DND-41 (cell line): ENCODE data around the gene CCBE1.

Source experiments
- ATAC-seq: fragments of 200-7000 bp; cut with Tn5 transposase; 3 replicates; pipeline ENCODE4 v1.9.1; 2021; ENCODE audit warnings: low read depth; ENCODE audit not compliant: insufficient read depth
- DNase-seq: peaks from one replicate; pipeline ENCODE4 v3.0.0-alpha.2; 2020
- H2AFZ ChIP-seq: 2 replicates; pipeline ENCODE4 v1.6.0; 2012; ENCODE audit warnings: low read depth, low read length
- H3K27ac ChIP-seq: 2 replicates; pipeline ENCODE4 v1.5.1; 2012; ENCODE audit warnings: low read length, inconsistent platforms
- H3K27me3 ChIP-seq: fragments of 200-600 bp; sonication (generic); 2 replicates; pipeline ENCODE4 v1.6.0; 2012; ENCODE audit warnings: low read length, mild to moderate bottlenecking, inconsistent platforms; ENCODE audit not compliant: insufficient read depth, poor library complexity
- H3K36me3 ChIP-seq: 2 replicates; pipeline ENCODE4 v1.5.1; 2012; ENCODE audit warnings: low read length, inconsistent platforms; ENCODE audit not compliant: insufficient read depth
- H3K4me1 ChIP-seq: 2 replicates; pipeline ENCODE4 v1.5.1; 2012; ENCODE audit warnings: mild to moderate bottlenecking, low read length; ENCODE audit not compliant: insufficient read depth
- H3K4me2 ChIP-seq: 2 replicates; pipeline ENCODE4 v1.6.0; 2012; ENCODE audit warnings: mild to moderate bottlenecking, moderate library complexity, low read length, inconsistent platforms; ENCODE audit not compliant: insufficient read depth
- H3K4me3 ChIP-seq, 2 experiments: fragments of 200-600 bp in 1 of 2; shearing (Covaris generic) in 1 of 2; 2 replicates each; pipeline ENCODE4 v1.5.1; 2012 to 2016; ENCODE audit warnings: inconsistent platforms in 2 of 2, low read length in 2 of 2, mild to moderate bottlenecking in 2 of 2, low read depth in 1 of 2, moderate library complexity in 1 of 2
- H3K79me2 ChIP-seq: 2 replicates; pipeline ENCODE4 v1.6.0; 2012; ENCODE audit warnings: low read length, inconsistent platforms; ENCODE audit not compliant: insufficient read depth
- H3K9ac ChIP-seq: 2 replicates; pipeline ENCODE4 v1.6.0; 2012; ENCODE audit warnings: low read depth, mild to moderate bottlenecking, inconsistent platforms, low read length, moderate library complexity
- H3K9me3 ChIP-seq: 2 replicates; pipeline ENCODE4 v1.5.1; 2012; ENCODE audit warnings: low read length, moderate library complexity, mild to moderate bottlenecking, inconsistent platforms; ENCODE audit not compliant: insufficient read depth, severe bottlenecking
- H4K20me1 ChIP-seq: 2 replicates; pipeline ENCODE4 v1.6.0; 2012; ENCODE audit warnings: low read length; ENCODE audit not compliant: insufficient read depth
- CTCF ChIP-seq: IDR thresholded peaks from 2 replicates; pipeline ENCODE4 v1.5.1; 2012; ENCODE audit warnings: borderline replicate concordance, low read length, moderate library complexity, mild to moderate bottlenecking; ENCODE audit not compliant: poor library complexity, severe bottlenecking; ENCODE audit errors: extremely low read depth
- EZH2 ChIP-seq: IDR thresholded peaks from 3 replicates; pipeline ENCODE4 v1.6.1; 2012; ENCODE audit warnings: borderline replicate concordance, low read depth, mild to moderate bottlenecking, moderate library complexity, low read length, inconsistent platforms; ENCODE audit not compliant: severe bottlenecking

CCBE1 gene

GRCh38 chr18:59597049-59597448 lies 100.2 kb downstream of the CCBE1 start:
- ATAC-seq (no peak), DNase-seq (no peak)
- H3K36me3 ChIP-seq, result no peaks in the 10 kb centered on the region
- no peak overlapping the region for H3K4me2 ChIP-seq
- TF ChIP-seq CTCF, result no peak
- TF ChIP-seq EZH2, result no peak
- H3K9me3 ChIP-seq, result no peaks in the 10 kb centered on the region
- no peak overlapping the region for H3K4me3 ChIP-seq
- H2AFZ ChIP-seq, result no peak overlapping the region
- H3K27me3 ChIP-seq, result no peaks in the 10 kb centered on the region
- no peaks in the 10 kb centered on the region for H3K79me2 ChIP-seq
- H3K27ac ChIP-seq, result no peak overlapping the region
- no peak overlapping the region for H3K9ac ChIP-seq
- H4K20me1 ChIP-seq, result no peaks in the 10 kb centered on the region
- H3K4me1 ChIP-seq, result no peaks in the 10 kb centered on the region

DNA sequence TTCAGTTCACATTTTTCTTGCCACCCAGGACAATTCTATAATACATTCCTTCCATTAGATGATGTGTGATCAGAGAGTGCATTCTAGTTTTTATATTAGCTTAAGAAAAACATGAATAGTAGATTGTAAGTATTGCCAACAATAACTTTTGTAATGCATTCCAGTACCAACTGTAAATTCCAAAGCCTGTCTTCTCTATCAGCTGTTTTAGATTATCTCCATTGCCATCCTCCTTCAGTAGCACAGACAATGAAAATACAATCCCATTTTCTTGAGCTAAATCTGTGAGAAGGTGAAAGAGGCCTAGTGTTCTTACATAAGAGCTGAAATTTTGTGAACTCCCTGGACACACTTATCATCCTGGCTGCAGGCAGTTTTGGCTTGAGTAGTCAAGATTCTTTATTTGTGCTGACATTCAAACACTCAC lies 103.9 kb downstream of the CCBE1 start:
- Histone ChIP-seq H3K4me1 (no peaks in the 10 kb centered on the region), H3K9me3 (no peaks in the 10 kb centered on the region), H3K79me2 (no peaks in the 10 kb centered on the region), H3K27ac (no peak overlapping the region), H3K4me2 (no peak overlapping the region), H4K20me1 (no peaks in the 10 kb centered on the region), H3K27me3 (no peaks in the 10 kb centered on the region), H2AFZ (no peak overlapping the region), H3K36me3 (no peaks in the 10 kb centered on the region), H3K9ac (no peak overlapping the region), H3K4me3 (no peak overlapping the region)
- TF ChIP-seq EZH2 (no peak), CTCF (no peak)
- no peak for ATAC-seq
- DNase-seq, result no peak

DNA sequence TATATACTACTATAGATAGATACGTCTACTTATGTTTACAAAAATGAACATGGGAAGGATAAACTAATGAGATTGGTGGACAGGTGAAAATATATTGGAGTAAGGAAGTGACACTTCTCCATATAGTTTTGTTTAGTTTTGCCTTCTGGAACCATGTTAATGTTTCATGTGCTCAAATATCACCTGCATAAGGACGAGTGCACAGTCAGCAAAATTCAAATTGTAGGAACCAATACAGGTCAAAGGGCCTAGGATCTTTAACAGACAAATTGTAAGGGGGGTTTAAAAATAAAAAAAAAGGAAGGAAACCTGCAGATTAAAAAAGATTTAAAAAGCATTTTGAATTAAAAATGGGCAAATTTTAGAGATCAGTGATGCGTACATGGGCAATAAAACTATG lies 104.6 kb downstream of the CCBE1 start:
- Histone ChIP-seq H3K4me3 (no peak overlapping the region), H3K4me2 (no peak overlapping the region), H3K27me3 (no peaks in the 10 kb centered on the region)

More for the DNA sequence above, 104.6 kb downstream of the CCBE1 start:
- Histone ChIP-seq H3K79me2 (no peaks in the 10 kb centered on the region), H3K27ac (no peak overlapping the region), H3K36me3 (no peaks in the 10 kb centered on the region), H2AFZ (no peak overlapping the region), H4K20me1 (no peaks in the 10 kb centered on the region), H3K4me1 (no peaks in the 10 kb centered on the region), H3K9me3 (no peaks in the 10 kb centered on the region), H3K9ac (no peak overlapping the region)
- no peak for DNase-seq
- TF ChIP-seq EZH2 (no peak), CTCF (no peak)
- no peak for ATAC-seq
